Heart left ventricle (tissue), 16 donors: ENCODE results near the gene NGB. TPM values are rescaled to one million over a fixed set of nuclear protein-coding genes. Genes with fewer than 3 reads are reported as not detected.

Experiments used
- ATAC-seq, 4 donors: fragments of 200-7000 bp; cut with Tn5 transposase; one replicate each; pipeline ENCODE4 v1.9.1; 2020 to 2022; ENCODE audit warnings: moderate library complexity in 4 of 4, mild to moderate bottlenecking in 3 of 4, moderate number of reproducible peaks in 1 of 4
- DNase-seq, 5 donors: peaks; one replicate each; pipeline ENCODE4 v3.0.0-alpha.2; 2020
- H3K27ac ChIP-seq, 12 donors: fragments of 200-600 bp; sonication (generic) in 4 of 12; one replicate each; pipeline versions ENCODE4 v1.5.0 to v1.8.0; 2016 to 2022; ENCODE audit warnings: mild to moderate bottlenecking in 2 of 12
- H3K27me3 ChIP-seq, 9 donors: fragments of 200-600 bp; sonication (generic) in 2 of 9; one replicate each; pipeline versions ENCODE4 v1.5.1 to v1.8.0; 2016 to 2022; ENCODE audit warnings: mild to moderate bottlenecking in 3 of 9
- H3K36me3 ChIP-seq, 9 donors: fragments of 200-600 bp; sonication (generic) in 2 of 9; one replicate each; pipeline versions ENCODE4 v1.5.0 to v1.8.0; 2018 to 2022; ENCODE audit warnings: mild to moderate bottlenecking in 2 of 9
- H3K4me1 ChIP-seq, 12 donors: fragments of 200-600 bp; sonication (generic) in 4 of 12; one replicate each; pipeline versions ENCODE4 v1.5.0 to v1.8.0; 2016 to 2022; ENCODE audit warnings: mild to moderate bottlenecking in 3 of 12
- H3K4me3 ChIP-seq, 12 donors: fragments of 200-600 bp; sonication (generic) in 4 of 12; one replicate each; pipeline versions ENCODE4 v1.5.0 to v1.8.0; 2017 to 2022; ENCODE audit warnings: mild to moderate bottlenecking in 9 of 12, moderate library complexity in 4 of 12
- H3K9me3 ChIP-seq, 12 donors: fragments of 200-600 bp; sonication (generic) in 4 of 12; one replicate each; pipeline versions ENCODE4 v1.5.0 to v1.8.0; 2016 to 2022; ENCODE audit warnings: mild to moderate bottlenecking in 1 of 12
- CTCF ChIP-seq, 12 donors: fragments of 200-600 bp; sonication (generic) in 4 of 12; IDR thresholded peaks; one replicate each; pipeline versions ENCODE4 v1.5.0 to v1.8.0; 2018 to 2022; ENCODE audit warnings: antibody characterized with exemption in 12 of 12, mild to moderate bottlenecking in 5 of 12
- POLR2A ChIP-seq, 2 donors: fragments of 450-650 bp; IDR thresholded peaks; one replicate each; pipeline ENCODE4 v1.6.1; 2017; ENCODE audit warnings: antibody characterized with exemption in 2 of 2, mild to moderate bottlenecking in 2 of 2, moderate library complexity in 2 of 2
- WGBS, 4 donors: extraction: QIAGEN DNeasy Blood & Tissue Kit in 2 of 4; methylation state at CpG; one replicate each; pipeline versions ENCODE4 v1.1.5 to v1.1.7; 2013 to 2018; 5-methylcytosine and 5-hydroxymethylcytosine counted together
- intact Hi-C, 10 donors: fragments of 100-400 bp; cut with DNase I; formaldehyde crosslinking; loops; one replicate each; pipeline versions ENCODE4 v1.11.1 to v1.14.2; 2022
- polyA plus RNA-seq, 2 donors: library from polyadenylated mRNA; stranded (reverse); fragments of 200-250 nt; gene quantifications; one replicate each; pipeline ENCODE4 v1.2.3, GENCODE V29; 2013
- total RNA-seq, 9 donors: library from RNA; depleted of rRNA in 2 of 9; stranded (reverse); fragments of >200 nt in 2 of 9; fragmentation: NEBNext Ultra II Directional in 3 of 9; extraction: Animal tissue kit (Norgen Biotek cat#: 25700) in 3 of 9; gene quantifications; one replicate each; pipeline versions ENCODE4 v1.1.0 to v1.2.4, GENCODE V29; 2016 to 2023
- donor health status: ischemic (EF 13 %, LVEDD 7.1; RV severe dilation, severe dysfunction).
- donor health status: healthy with polysubstance abuse.
- donor health status: DM: no; HTN: yes; CAD: no.
- donor health status: DM: no; HTN: no; CAD: no.
- donor health status: ischemic (EF 25% LVEDD 6.9; RV normal size, moderate dysfunction).
- donor health status: ischemic (EF 25% LVEDD 5.7; RV mildly dilated, moderate dysfunction).
- donor health status: healthy.
- donor health status: DM: yes; HTN: yes; CAD: no.
- donor health status: ischemic (EF 35%, LVEDD 5.7; RV mildly dilated, moderate dysfunction).
- donor health status: nonischemic (EF 11% LVEDD 7.7; RV severe dilation, severe dysfunction).
- donor health status: DM: yes; HTN: yes; CAD: no.
- donor health status: PGD.
- donor health status: ischemic (EF 29% LVEDD 5.4; RV normal size, mild dysfunction).
- donor health status: nonischemic (EF 23%, LVEDD 6.1; RV moderate dilation, normal function).

Gene NGB
- total and polyA plus RNA-seq, 11 donors, result not detected

GRCh38 chr14:77265561-77266335, 5.3 kb downstream of the NGB start:
- WGBS, 4 donors, result 58 to 71% (median 64%) methylated on average over 16 of the region's 16 CpGs
- TF ChIP-seq CTCF (IDR thresholded peaks at IDR 0.05) (no peak), POLR2A (IDR thresholded peaks at IDR 0.05) (no peak)
- ATAC-seq (no peak), DNase-seq (no peak)
- intact Hi-C loops, result no loop called here
- Histone ChIP-seq H3K4me1 (peaks cover 0 to 4% (median 0%) of the 10 kb centered on the region in 12 donors), H3K4me3 (no peak overlapping the region), H3K9me3 (peaks cover 0 to 12% (median 3%) of the 10 kb centered on the region in 12 donors), H3K27ac (no peak overlapping the region), H3K27me3 (peaks cover 2 to 33% (median 19%) of the 10 kb centered on the region in 9 donors), H3K36me3 (no peaks in the 10 kb centered on the region)

- TF ChIP-seq CTCF (IDR thresholded peaks at IDR 0.05) (no peak), POLR2A (IDR thresholded peaks at IDR 0.05) (no peak)
- 60 to 77% (median 69%) methylated on average over 2 of the region's 2 CpGs for WGBS, 4 donors
- peaks cover 0 to 27% (median 13%) of the 10 kb centered on the region in 9 donors for H3K27me3 ChIP-seq
Measured at GRCh38 chr14:77265187-77265515, 5.9 kb downstream of the NGB start.

GRCh38 chr14:77264466-77265186, 6.4 kb downstream of the NGB start:
- intact Hi-C loops, result no loop called here
- peak in 1 of 4 donors; percentile 24 for ATAC-seq
- Histone ChIP-seq H3K36me3 (no peaks in the 10 kb centered on the region), H3K9me3 (peaks cover 0 to 12% (median 3%) of the 10 kb centered on the region in 12 donors), H3K4me3 (no peak overlapping the region), H3K27ac (no peak overlapping the region), H3K4me1 (no peaks in the 10 kb centered on the region), H3K27me3 (peaks cover 0 to 23% (median 10%) of the 10 kb centered on the region in 9 donors)
- no peak for TF ChIP-seq POLR2A (IDR thresholded peaks at IDR 0.05)
- TF ChIP-seq CTCF (IDR thresholded peaks at IDR 0.05), result no peak
- DNase-seq, result peak in 1 of 5 donors; percentile 20
- WGBS, 4 donors, result 78 to 84% (median 82%) methylated on average over 8 to 16 of the region's 16 CpGs

More at GRCh38 chr14:77265187-77265515, 5.9 kb downstream of the NGB start:
- ATAC-seq, result no peak
- no peaks in the 10 kb centered on the region for H3K4me1 ChIP-seq
- H3K4me3 ChIP-seq, result no peak overlapping the region
- H3K9me3 ChIP-seq, result peaks cover 0 to 12% (median 3%) of the 10 kb centered on the region in 12 donors
- intact Hi-C loops, result no loop called here
- no peak for DNase-seq
- H3K27ac ChIP-seq, result no peak overlapping the region
- H3K36me3 ChIP-seq, result no peaks in the 10 kb centered on the region

- Histone ChIP-seq H3K4me1 (no peaks in the 10 kb centered on the region), H3K4me3 (no peak overlapping the region), H3K27ac (no peak overlapping the region), H3K9me3 (no peaks in the 10 kb centered on the region), H3K27me3 (peaks cover 0 to 26% (median 0%) of the 10 kb centered on the region in 9 donors), H3K36me3 (no peaks in the 10 kb centered on the region)
- intact Hi-C loops, result no loop called here
- WGBS, 4 donors, result 49 to 71% (median 52%) methylated on average over 7 to 10 of the region's 10 CpGs
- ATAC-seq (peak in 1 of 4 donors; percentile 44), DNase-seq (no peak)
- TF ChIP-seq POLR2A (IDR thresholded peaks at IDR 0.05), result no peak
- no peak for TF ChIP-seq CTCF (IDR thresholded peaks at IDR 0.05)
Measured at GRCh38 chr14:77260631-77261030, 10.4 kb downstream of the NGB start.
